Fibroblast of lung (primary cell): ENCODE measurements around the gene CMIP. TPM values are rescaled to one million over a fixed set of nuclear protein-coding genes. Genes with fewer than 3 reads are reported as not detected.
"Not testable (repeated sequence)": the region's sequence is repeated elsewhere in the genome, so short reads cannot be mapped to it uniquely, and the experiment has no call there.

Experiments used
- DNase-seq, 2 donors: peaks; one replicate each; pipeline versions ENCODE4 v3.0.0 to v3.0.0-alpha.2; 2010; ENCODE audit warnings: low read depth in 2 of 2
- H2AFZ ChIP-seq: 2 replicates; pipeline ENCODE4 v1.5.1; 2012; ENCODE audit warnings: low read length, control low read depth, inconsistent platforms
- H3K27ac ChIP-seq: 2 replicates; pipeline ENCODE4 v1.5.1; 2011; ENCODE audit warnings: low read length, control low read depth; ENCODE audit not compliant: insufficient read depth
- H3K27me3 ChIP-seq: 2 replicates; pipeline ENCODE4 v1.5.1; 2011; ENCODE audit warnings: mild to moderate bottlenecking, low read length; ENCODE audit not compliant: control insufficient read depth, insufficient read depth
- H3K36me3 ChIP-seq: 2 replicates; pipeline ENCODE4 v1.5.1; 2011; ENCODE audit warnings: low read length; ENCODE audit not compliant: control insufficient read depth, insufficient read depth
- H3K4me1 ChIP-seq: 2 replicates; pipeline ENCODE4 v1.5.1; 2011; ENCODE audit warnings: low read length; ENCODE audit not compliant: control insufficient read depth, insufficient read depth; ENCODE audit errors: extremely low read depth
- H3K4me2 ChIP-seq: 2 replicates; pipeline ENCODE4 v1.5.1; 2011; ENCODE audit warnings: low read length, control low read depth; ENCODE audit not compliant: insufficient read depth; ENCODE audit errors: extremely low read depth
- H3K4me3 ChIP-seq, 4 experiments: fragments of 200-600 bp in 1 of 4; sonication (generic) in 1 of 4; replicated peaks in 1 of 4; 2 replicates each; pipeline ENCODE4 v1.5.1; 2011 to 2016; ENCODE audit warnings: low read length in 4 of 4, low read depth in 3 of 4, mild to moderate bottlenecking in 3 of 4, control low read depth in 2 of 4, inconsistent platforms in 1 of 4, mixed read lengths in 1 of 4; ENCODE audit not compliant: insufficient read depth in 1 of 4; ENCODE audit errors: control extremely low read depth in 1 of 4
- H3K79me2 ChIP-seq: 2 replicates; pipeline ENCODE4 v1.5.1; 2012; ENCODE audit warnings: mild to moderate bottlenecking, low read length, inconsistent platforms; ENCODE audit not compliant: control insufficient read depth, insufficient read depth
- H3K9ac ChIP-seq: 2 replicates; pipeline ENCODE4 v1.5.1; 2011; ENCODE audit warnings: mild to moderate bottlenecking, low read length, control low read depth; ENCODE audit not compliant: insufficient read depth
- H3K9me3 ChIP-seq: 2 replicates; pipeline ENCODE4 v1.5.1; 2012; ENCODE audit warnings: low read depth, low read length; ENCODE audit not compliant: control insufficient read depth, insufficient read depth
- H4K20me1 ChIP-seq: 2 replicates; pipeline ENCODE4 v1.5.1; 2011; ENCODE audit warnings: low read length; ENCODE audit not compliant: control insufficient read depth, insufficient read depth; ENCODE audit errors: extremely low read depth
- EZH2 ChIP-seq: IDR thresholded peaks from 2 replicates; pipeline ENCODE4 v1.5.1; 2012; ENCODE audit warnings: low read length, control low read depth, mild to moderate bottlenecking; ENCODE audit errors: missing control alignments
- polyA plus RNA-seq, 2 donors: library from polyadenylated mRNA; depleted of rRNA in 1 of 2; stranded (reverse) in 1 of 2; unstranded in 1 of 2; fragments of >200 nt; gene quantifications; 2 replicates each; pipeline ENCODE4 v1.2.1, GENCODE V29; 2011 to 2012; ENCODE audit warnings: missing spikeins in 1 of 2
- total RNA-seq: library from RNA; depleted of rRNA; stranded (reverse); fragments of >200 nt; gene quantifications from 2 replicates; pipeline ENCODE4 v1.2.1, GENCODE V29; 2014
- TF ChIP-seq, protein P1 (sequence below), 2 donors: IDR thresholded peaks in 1 of 2; conservative IDR thresholded peaks in 1 of 2; 1 replicate in 1 of 2; 2 replicates in 1 of 2; pipeline ENCODE4 v1.5.1; 2011 to 2012; ENCODE audit warnings: low read length in 2 of 2, control low read depth in 1 of 2, inconsistent platforms in 1 of 2, low read depth in 1 of 2, mild to moderate bottlenecking in 1 of 2

CMIP gene
- total and polyA plus RNA-seq, 2 donors (not counting 1 experiment from before 2014, with no cell fraction given): 1.9 to 5.1 TPM

- H3K79me2 ChIP-seq: no peaks in the 10 kb centered on the region
- H3K27me3 ChIP-seq: peaks cover 2% of the 10 kb centered on the region
- H2AFZ ChIP-seq: no peak overlapping the region
- no peak overlapping the region for H3K4me3 ChIP-seq
- DNase-seq: no peak
- H3K4me1 ChIP-seq: no peaks in the 10 kb centered on the region
- H3K9me3 ChIP-seq: no peaks in the 10 kb centered on the region
- no peaks in the 10 kb centered on the region for H3K36me3 ChIP-seq
- H4K20me1 ChIP-seq: no peaks in the 10 kb centered on the region
- no peak overlapping the region for H3K4me2 ChIP-seq
- no peak overlapping the region for H3K27ac ChIP-seq
- TF ChIP-seq, protein P1, sequence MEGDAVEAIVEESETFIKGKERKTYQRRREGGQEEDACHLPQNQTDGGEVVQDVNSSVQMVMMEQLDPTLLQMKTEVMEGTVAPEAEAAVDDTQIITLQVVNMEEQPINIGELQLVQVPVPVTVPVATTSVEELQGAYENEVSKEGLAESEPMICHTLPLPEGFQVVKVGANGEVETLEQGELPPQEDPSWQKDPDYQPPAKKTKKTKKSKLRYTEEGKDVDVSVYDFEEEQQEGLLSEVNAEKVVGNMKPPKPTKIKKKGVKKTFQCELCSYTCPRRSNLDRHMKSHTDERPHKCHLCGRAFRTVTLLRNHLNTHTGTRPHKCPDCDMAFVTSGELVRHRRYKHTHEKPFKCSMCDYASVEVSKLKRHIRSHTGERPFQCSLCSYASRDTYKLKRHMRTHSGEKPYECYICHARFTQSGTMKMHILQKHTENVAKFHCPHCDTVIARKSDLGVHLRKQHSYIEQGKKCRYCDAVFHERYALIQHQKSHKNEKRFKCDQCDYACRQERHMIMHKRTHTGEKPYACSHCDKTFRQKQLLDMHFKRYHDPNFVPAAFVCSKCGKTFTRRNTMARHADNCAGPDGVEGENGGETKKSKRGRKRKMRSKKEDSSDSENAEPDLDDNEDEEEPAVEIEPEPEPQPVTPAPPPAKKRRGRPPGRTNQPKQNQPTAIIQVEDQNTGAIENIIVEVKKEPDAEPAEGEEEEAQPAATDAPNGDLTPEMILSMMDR (conservative IDR thresholded peaks at IDR 0.05 in 1 of 2, IDR thresholded peaks at IDR 0.05 in 1 of 2; ENCODE audit: low read depth in 1 of 2, low read length in 2 of 2): no peak
- TF ChIP-seq EZH2: no peak
- no peak overlapping the region for H3K9ac ChIP-seq
Measured at GRCh38 chr16:81739503-81739902, 294.9 kb downstream of the CMIP start.

DNA sequence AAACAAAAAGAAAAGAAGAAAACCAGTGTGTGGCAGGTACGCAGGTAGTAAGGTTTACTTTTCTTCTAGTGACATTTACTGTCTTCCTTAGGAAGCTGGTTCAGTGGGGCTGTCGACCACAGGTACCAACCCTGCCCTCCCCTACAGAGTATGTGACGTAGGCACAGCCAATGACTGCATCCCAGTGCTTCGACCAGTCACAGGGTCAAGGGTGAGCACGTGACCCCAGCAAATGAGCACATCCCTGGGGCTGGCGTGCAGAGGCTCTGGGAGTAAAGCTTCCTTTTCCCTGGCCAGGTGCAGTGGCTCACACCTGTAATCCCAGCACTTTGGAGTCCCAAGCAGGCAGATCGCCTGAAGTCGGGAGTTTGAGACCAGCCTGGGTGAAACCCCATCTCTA is 295.6 kb downstream of the CMIP start:
- no peaks in the 10 kb centered on the region for H3K79me2 ChIP-seq
- no peak overlapping the region for H3K4me2 ChIP-seq
- H3K27me3 ChIP-seq: peaks cover 2% of the 10 kb centered on the region
- H3K4me3 ChIP-seq: no peak overlapping the region
- TF ChIP-seq, protein P1 (conservative IDR thresholded peaks at IDR 0.05 in 1 of 2, IDR thresholded peaks at IDR 0.05 in 1 of 2; ENCODE audit: low read depth in 1 of 2, low read length in 2 of 2): no peak
- no peak for TF ChIP-seq EZH2
- no peaks in the 10 kb centered on the region for H3K4me1 ChIP-seq
- H3K27ac ChIP-seq: no peak overlapping the region
- no peaks in the 10 kb centered on the region for H4K20me1 ChIP-seq
- no peak overlapping the region for H2AFZ ChIP-seq
- no peak overlapping the region for H3K9ac ChIP-seq
- no peak for DNase-seq
- H3K9me3 ChIP-seq: no peaks in the 10 kb centered on the region
- no peaks in the 10 kb centered on the region for H3K36me3 ChIP-seq

DNA sequence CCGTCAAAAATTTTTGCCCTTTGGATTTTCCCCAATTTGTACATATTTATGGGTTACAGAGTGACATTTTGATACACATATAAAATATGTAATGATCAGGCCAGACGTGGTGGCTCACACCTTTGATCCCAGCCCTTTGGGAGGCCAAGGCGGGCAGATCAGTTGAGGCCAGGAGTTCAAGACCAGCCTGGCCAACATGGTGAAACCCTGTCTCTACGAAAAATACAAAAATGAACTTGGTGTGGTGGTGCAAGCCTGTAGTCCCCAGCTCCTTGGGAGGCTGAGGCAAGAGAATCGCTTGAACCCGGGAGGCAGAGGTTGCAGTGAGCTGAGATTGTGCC is 296.8 kb downstream of the CMIP start:
- not testable (repeated sequence) for H3K27me3 ChIP-seq, H3K9me3 ChIP-seq, H2AFZ ChIP-seq, H3K36me3 ChIP-seq, H3K9ac ChIP-seq, H3K4me2 ChIP-seq, H3K4me1 ChIP-seq, H3K79me2 ChIP-seq, H4K20me1 ChIP-seq, H3K4me3 ChIP-seq, DNase-seq, H3K27ac ChIP-seq
